Measurements from ENCODE around the gene LNX1. TPM values are rescaled to one million over a fixed set of nuclear protein-coding genes. Genes with fewer than 3 reads are reported as not detected.

LNX1 gene
- total RNA-seq, 4 donors from 2014 or later = 21.7 to 47.2 (median 36.2) TPM

- no peak for DNase-seq (ENCODE audit: low spot score in 2 of 2)
- Histone ChIP-seq H3K27me3 (no peaks in the 10 kb centered on the region), H3K4me3 (no peak overlapping the region), H3K9me3 (peaks cover 3% of the 10 kb centered on the region), H3K27ac (no peak overlapping the region), H3K36me3 (peaks cover 19% of the 10 kb centered on the region), H3K4me1 (no peaks in the 10 kb centered on the region)
- TF ChIP-seq EP300 (IDR thresholded peaks at IDR 0.05) = no peak
- TF ChIP-seq POLR2A (IDR thresholded peaks at IDR 0.05) = no peak
- no peak for TF ChIP-seq POLR2AphosphoS5 (IDR thresholded peaks at IDR 0.05)
- no peak for TF ChIP-seq CTCF (IDR thresholded peaks at IDR 0.05)
These were observed 125.4 kb downstream of the LNX1 start for GRCh38 chr4:53465891-53466290.

GRCh38 chr4:53465281-53465680 is 126.0 kb downstream of the LNX1 start:
- H3K4me1 ChIP-seq = no peaks in the 10 kb centered on the region
- no peak overlapping the region for H3K4me3 ChIP-seq
- WGBS = 85% methylated on average over 2 of the region's 2 CpGs
- peaks cover 22% of the 10 kb centered on the region for H3K36me3 ChIP-seq
- TF ChIP-seq POLR2AphosphoS5 (IDR thresholded peaks at IDR 0.05) = no peak
- no peak for TF ChIP-seq EP300 (IDR thresholded peaks at IDR 0.05)
- no peak for TF ChIP-seq CTCF (IDR thresholded peaks at IDR 0.05)
- TF ChIP-seq POLR2A (IDR thresholded peaks at IDR 0.05) = no peak
- no peak for DNase-seq (ENCODE audit: low spot score in 2 of 2)
- no peak overlapping the region for H3K27ac ChIP-seq
- H3K27me3 ChIP-seq = no peaks in the 10 kb centered on the region
- H3K9me3 ChIP-seq = peaks cover 3% of the 10 kb centered on the region

GRCh38 chr4:53463340-53463739 is 127.9 kb downstream of the LNX1 start:
- DNase-seq (ENCODE audit: low spot score in 2 of 2) = no peak
- TF ChIP-seq CTCF (IDR thresholded peaks at IDR 0.05) = no peak
- no peak for TF ChIP-seq POLR2AphosphoS5 (IDR thresholded peaks at IDR 0.05)
- no peak for TF ChIP-seq POLR2A (IDR thresholded peaks at IDR 0.05)
- H3K4me3 ChIP-seq = no peak overlapping the region

GRCh38 chr4:53461244-53461643 is 130.0 kb downstream of the LNX1 start:
- Histone ChIP-seq H3K9me3 (no peaks in the 10 kb centered on the region), H3K27ac (no peak overlapping the region), H3K4me3 (no peak overlapping the region), H3K27me3 (no peaks in the 10 kb centered on the region), H3K4me1 (no peaks in the 10 kb centered on the region), H3K36me3 (peaks cover 48% of the 10 kb centered on the region)
- TF ChIP-seq EP300 (IDR thresholded peaks at IDR 0.05) = no peak
- TF ChIP-seq POLR2A (IDR thresholded peaks at IDR 0.05) = no peak
- no peak for TF ChIP-seq CTCF (IDR thresholded peaks at IDR 0.05)
- no peak for TF ChIP-seq POLR2AphosphoS5 (IDR thresholded peaks at IDR 0.05)
- DNase-seq (ENCODE audit: low spot score in 2 of 2) = no peak
- 97% methylated on average over 2 of the region's 2 CpGs for WGBS

More at GRCh38 chr4:53463340-53463739, 127.9 kb downstream of the LNX1 start:
- Histone ChIP-seq H3K9me3 (peaks cover 2% of the 10 kb centered on the region), H3K27ac (no peak overlapping the region), H3K27me3 (no peaks in the 10 kb centered on the region), H3K4me1 (no peaks in the 10 kb centered on the region), H3K36me3 (peaks cover 40% of the 10 kb centered on the region)
- WGBS = 87% methylated on average over 5 of the region's 5 CpGs

- H3K27ac ChIP-seq = no peak overlapping the region
- DNase-seq (ENCODE audit: low spot score in 2 of 2) = no peak
- TF ChIP-seq EP300 (IDR thresholded peaks at IDR 0.05) (no peak), POLR2A (IDR thresholded peaks at IDR 0.05) (no peak), POLR2AphosphoS5 (IDR thresholded peaks at IDR 0.05) (no peak), CTCF (IDR thresholded peaks at IDR 0.05) (no peak)
- no peak overlapping the region for H3K4me3 ChIP-seq
- H3K36me3 ChIP-seq = peaks cover 61% of the 10 kb centered on the region
- H3K9me3 ChIP-seq = no peaks in the 10 kb centered on the region
- H3K4me1 ChIP-seq = no peaks in the 10 kb centered on the region
- no peaks in the 10 kb centered on the region for H3K27me3 ChIP-seq
These were observed 131.7 kb downstream of the LNX1 start for GRCh38 chr4:53459548-53459947.

Measured in suprapubic skin (tissue), 4 donors.